DOHH2 (cell line): ENCODE measurements around the gene ENTPD2.
A peak's percentile ranks its signal among the peaks of the same experiment; 100 is the strongest.

Experiments
- H3F3A ChIP-seq: fragments of 200-600 bp; sonication (generic), shearing (Covaris generic); 2 replicates; pipeline ENCODE4 v1.6.0; 2016; ENCODE audit warnings: antibody characterized with exemption, mild to moderate bottlenecking; ENCODE audit not compliant: control insufficient read depth, insufficient read depth
- H3K27ac ChIP-seq: fragments of 200-600 bp; sonication (generic); 2 replicates; pipeline ENCODE4 v1.5.1; 2014; ENCODE audit warnings: low read depth, mild to moderate bottlenecking, low read length, moderate library complexity
- H3K27me3 ChIP-seq: fragments of 200-600 bp; sonication (generic); 2 replicates; pipeline ENCODE4 v1.6.1; 2014; ENCODE audit warnings: mild to moderate bottlenecking, low read length, mixed read lengths; ENCODE audit not compliant: control insufficient read depth
- H3K36me3 ChIP-seq: fragments of 200-600 bp; sonication (generic); 2 replicates; pipeline ENCODE4 v1.6.1; 2014; ENCODE audit warnings: mild to moderate bottlenecking, low read length, moderate library complexity, mixed read lengths; ENCODE audit not compliant: control insufficient read depth
- H3K4me1 ChIP-seq: fragments of 200-600 bp; sonication (generic); 2 replicates; pipeline ENCODE4 v1.6.1; 2014; ENCODE audit warnings: mild to moderate bottlenecking, low read length, mixed read lengths; ENCODE audit not compliant: control insufficient read depth
- H3K4me2 ChIP-seq: fragments of 200-600 bp; sonication (generic); 2 replicates; pipeline ENCODE4 v1.6.0; 2014; ENCODE audit warnings: mild to moderate bottlenecking, low read length, moderate library complexity
- H3K4me3 ChIP-seq: fragments of 200-600 bp; sonication (generic); 2 replicates; pipeline ENCODE4 v1.5.1; 2014; ENCODE audit warnings: mild to moderate bottlenecking, low read length, mixed read lengths
- H3K79me2 ChIP-seq: fragments of 200-600 bp; sonication (generic); 2 replicates; pipeline ENCODE4 v1.6.1; 2014; ENCODE audit warnings: mild to moderate bottlenecking, low read length, mixed read lengths; ENCODE audit not compliant: control insufficient read depth
- H3K9me2 ChIP-seq: fragments of 200-600 bp; sonication (generic); replicated peaks from 2 replicates; pipeline ENCODE4 v1.6.1; 2014; ENCODE audit warnings: mild to moderate bottlenecking, low read length, mixed read lengths; ENCODE audit not compliant: control insufficient read depth
- H3K9me3 ChIP-seq: fragments of 200-600 bp; sonication (generic); 2 replicates; pipeline ENCODE4 v1.6.1; 2014; ENCODE audit warnings: antibody characterized with exemption, low read length, mixed read lengths; ENCODE audit not compliant: control insufficient read depth, insufficient read depth
- H4K20me1 ChIP-seq: fragments of 200-600 bp; sonication (generic); 2 replicates; pipeline ENCODE4 v1.6.0; 2014; ENCODE audit warnings: low read depth, mild to moderate bottlenecking, antibody characterized with exemption, low read length, moderate library complexity; ENCODE audit not compliant: control insufficient read depth, insufficient read depth
- EZH2phosphoT487 ChIP-seq: fragments of 200-600 bp; sonication (generic); IDR thresholded peaks from 2 replicates; pipeline ENCODE4 v1.6.1; 2017; ENCODE audit warnings: borderline replicate concordance, mild to moderate bottlenecking, antibody characterized with exemption, low read length, moderate library complexity, mixed read lengths
- TF ChIP-seq, protein P1 (sequence below): fragments of 200-600 bp; sonication (generic); IDR thresholded peaks from one replicate; pipeline ENCODE4 v1.5.1; 2014; ENCODE audit warnings: antibody characterized with exemption, mild to moderate bottlenecking, low read depth, low read length; ENCODE audit not compliant: poor library complexity, severe bottlenecking

The ENTPD2 gene

DNA sequence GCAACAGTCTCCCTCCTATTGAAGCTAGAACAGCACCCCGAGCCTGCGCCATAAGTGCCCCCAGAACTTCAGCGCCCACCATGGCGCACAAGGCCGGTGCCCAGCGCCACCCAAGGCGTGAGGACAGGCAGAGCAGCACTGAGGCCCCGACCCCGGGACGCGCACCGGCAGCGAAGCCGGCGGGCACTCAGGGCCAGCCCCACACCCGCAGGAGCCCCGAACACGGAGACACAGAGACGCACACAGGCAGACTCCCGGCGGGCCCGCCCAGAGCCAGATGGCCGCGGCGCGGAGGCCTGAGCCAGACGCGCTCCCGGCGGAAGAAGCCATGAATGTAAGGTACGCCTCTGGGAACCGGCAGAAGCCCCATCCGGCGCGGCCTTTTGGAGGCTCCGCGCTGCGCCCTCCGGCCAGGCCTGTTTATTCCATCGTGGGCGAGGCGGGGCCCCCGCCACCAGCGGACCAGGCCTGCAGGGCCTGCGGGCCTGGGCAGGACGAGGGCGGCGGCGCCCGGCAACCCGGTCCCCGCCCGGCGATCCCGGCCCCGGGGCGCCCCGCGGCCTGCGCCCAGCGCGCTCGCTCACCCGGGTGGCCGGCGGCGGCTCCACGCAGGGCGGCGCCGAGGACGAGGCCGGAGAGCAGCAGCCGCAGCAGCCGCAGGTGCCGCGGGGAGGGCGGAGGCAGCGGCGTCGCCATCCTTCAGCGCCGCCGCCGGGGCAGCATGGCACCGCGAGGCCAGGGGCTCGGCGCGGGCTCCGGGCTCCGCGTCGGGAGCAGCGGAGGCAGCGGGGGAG, 8.4 kb downstream of the ENTPD2 start:
- H3K4me2 ChIP-seq: peak overlapping the region; percentile 60
- H3K27me3 ChIP-seq: peaks cover 48% of the 10 kb centered on the region
- peaks cover 8% of the 10 kb centered on the region for H4K20me1 ChIP-seq
- no peak overlapping the region for H3K27ac ChIP-seq
- no peaks in the 10 kb centered on the region for H3K9me3 ChIP-seq
- peak overlapping the region; percentile 50 for H3K4me3 ChIP-seq
- peak; percentile 85; the same call in 1 of the 2 replicates for TF ChIP-seq EZH2phosphoT487
- TF ChIP-seq, protein P1, sequence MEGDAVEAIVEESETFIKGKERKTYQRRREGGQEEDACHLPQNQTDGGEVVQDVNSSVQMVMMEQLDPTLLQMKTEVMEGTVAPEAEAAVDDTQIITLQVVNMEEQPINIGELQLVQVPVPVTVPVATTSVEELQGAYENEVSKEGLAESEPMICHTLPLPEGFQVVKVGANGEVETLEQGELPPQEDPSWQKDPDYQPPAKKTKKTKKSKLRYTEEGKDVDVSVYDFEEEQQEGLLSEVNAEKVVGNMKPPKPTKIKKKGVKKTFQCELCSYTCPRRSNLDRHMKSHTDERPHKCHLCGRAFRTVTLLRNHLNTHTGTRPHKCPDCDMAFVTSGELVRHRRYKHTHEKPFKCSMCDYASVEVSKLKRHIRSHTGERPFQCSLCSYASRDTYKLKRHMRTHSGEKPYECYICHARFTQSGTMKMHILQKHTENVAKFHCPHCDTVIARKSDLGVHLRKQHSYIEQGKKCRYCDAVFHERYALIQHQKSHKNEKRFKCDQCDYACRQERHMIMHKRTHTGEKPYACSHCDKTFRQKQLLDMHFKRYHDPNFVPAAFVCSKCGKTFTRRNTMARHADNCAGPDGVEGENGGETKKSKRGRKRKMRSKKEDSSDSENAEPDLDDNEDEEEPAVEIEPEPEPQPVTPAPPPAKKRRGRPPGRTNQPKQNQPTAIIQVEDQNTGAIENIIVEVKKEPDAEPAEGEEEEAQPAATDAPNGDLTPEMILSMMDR: no peak
- H3K4me1 ChIP-seq: peaks cover 6% of the 10 kb centered on the region
- H3K9me2 ChIP-seq: no peaks in the 10 kb centered on the region
- no peaks in the 10 kb centered on the region for H3K79me2 ChIP-seq
- H3K36me3 ChIP-seq: no peaks in the 10 kb centered on the region
- H3F3A ChIP-seq: no peaks in the 10 kb centered on the region

DNA sequence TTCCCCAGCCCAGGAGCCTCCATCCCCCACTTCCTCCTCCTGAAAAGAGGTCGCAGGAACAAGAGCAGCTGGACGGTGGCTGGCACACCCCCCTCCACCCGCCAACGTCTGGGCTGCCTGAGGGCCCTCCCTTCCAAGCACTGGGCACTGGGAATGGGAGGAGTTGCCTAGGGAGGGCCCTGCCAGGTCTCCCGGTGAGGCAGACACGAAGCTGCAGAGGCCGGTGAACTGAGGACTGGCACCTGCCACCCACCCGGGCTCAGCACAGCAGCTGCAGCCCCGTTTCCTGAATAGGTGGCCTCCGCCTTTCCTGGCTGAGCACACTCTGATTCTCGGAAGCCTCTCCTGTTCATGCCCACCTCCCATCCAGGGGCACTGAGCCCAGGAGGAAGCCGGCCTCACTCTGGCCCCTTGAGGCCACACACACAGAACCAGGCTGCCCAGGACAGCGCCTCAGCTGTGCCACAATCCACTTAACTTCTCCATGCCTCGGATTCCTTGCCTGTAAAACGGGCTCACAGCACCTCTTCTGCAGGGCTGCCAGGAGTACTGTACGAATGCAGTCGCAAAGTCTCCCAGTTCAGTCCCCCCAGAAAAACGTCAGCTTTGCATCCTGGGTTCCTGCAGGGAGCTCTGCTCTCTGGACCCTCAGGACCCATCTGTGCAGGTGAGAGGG, 9.2 kb downstream of the ENTPD2 start:
- Histone ChIP-seq H3K36me3 (no peaks in the 10 kb centered on the region), H3K9me3 (no peaks in the 10 kb centered on the region), H3K27me3 (peaks cover 40% of the 10 kb centered on the region), H3K27ac (no peak overlapping the region), H3K4me2 (no peak overlapping the region), H3K4me1 (peaks cover 6% of the 10 kb centered on the region), H3K79me2 (no peaks in the 10 kb centered on the region), H3K4me3 (no peak overlapping the region), H4K20me1 (peaks cover 8% of the 10 kb centered on the region), H3K9me2 (no peaks in the 10 kb centered on the region), H3F3A (no peaks in the 10 kb centered on the region)
- TF ChIP-seq EZH2phosphoT487: 0 out of 2 replicates have a peak, but pooled peaks have one; percentile 7
- TF ChIP-seq, protein P1: no peak

DNA sequence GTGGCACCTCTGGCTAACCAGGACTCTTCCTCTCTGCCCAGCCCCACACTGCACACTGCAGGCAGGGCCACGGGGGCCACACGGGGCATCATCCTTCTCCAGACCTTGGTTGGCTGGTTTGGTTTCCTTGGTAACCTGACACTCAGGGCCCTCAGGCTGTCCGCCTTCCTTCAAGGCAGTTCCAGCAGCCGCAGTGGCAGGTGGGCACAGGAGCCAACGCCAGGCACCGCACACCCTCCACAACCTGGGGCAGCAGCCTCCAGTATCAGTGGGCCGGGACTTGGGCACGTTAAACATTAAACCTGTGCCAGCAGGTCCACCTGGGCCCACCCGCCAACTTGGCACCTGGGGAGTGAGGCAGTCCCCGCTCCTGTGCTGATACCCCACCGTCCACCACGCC, 9.8 kb downstream of the ENTPD2 start:
- peaks cover 8% of the 10 kb centered on the region for H4K20me1 ChIP-seq
- no peaks in the 10 kb centered on the region for H3K79me2 ChIP-seq
- H3K9me2 ChIP-seq: no peaks in the 10 kb centered on the region
- H3K27me3 ChIP-seq: peaks cover 39% of the 10 kb centered on the region
- H3K4me1 ChIP-seq: peaks cover 6% of the 10 kb centered on the region
- no peak overlapping the region for H3K4me2 ChIP-seq
- H3F3A ChIP-seq: no peaks in the 10 kb centered on the region
- no peaks in the 10 kb centered on the region for H3K9me3 ChIP-seq
- no peak overlapping the region for H3K27ac ChIP-seq
- no peaks in the 10 kb centered on the region for H3K36me3 ChIP-seq
- H3K4me3 ChIP-seq: no peak overlapping the region
- no peak for TF ChIP-seq EZH2phosphoT487
- TF ChIP-seq, protein P1: no peak
